Measurements from ENCODE around the gene FDX2. TPM values are rescaled to one million over a fixed set of nuclear protein-coding genes. Genes with fewer than 3 reads are reported as not detected.

Gene FDX2
- polyA plus RNA-seq, 1 donor from 2014 or later = 82.7 TPM

GRCh38 chr19:10290876-10291553 is 24.8 kb downstream of the FDX2 start:
- H3K9ac ChIP-seq (ENCODE audit: low read length) = peak overlapping the region; percentile 16

DNA sequence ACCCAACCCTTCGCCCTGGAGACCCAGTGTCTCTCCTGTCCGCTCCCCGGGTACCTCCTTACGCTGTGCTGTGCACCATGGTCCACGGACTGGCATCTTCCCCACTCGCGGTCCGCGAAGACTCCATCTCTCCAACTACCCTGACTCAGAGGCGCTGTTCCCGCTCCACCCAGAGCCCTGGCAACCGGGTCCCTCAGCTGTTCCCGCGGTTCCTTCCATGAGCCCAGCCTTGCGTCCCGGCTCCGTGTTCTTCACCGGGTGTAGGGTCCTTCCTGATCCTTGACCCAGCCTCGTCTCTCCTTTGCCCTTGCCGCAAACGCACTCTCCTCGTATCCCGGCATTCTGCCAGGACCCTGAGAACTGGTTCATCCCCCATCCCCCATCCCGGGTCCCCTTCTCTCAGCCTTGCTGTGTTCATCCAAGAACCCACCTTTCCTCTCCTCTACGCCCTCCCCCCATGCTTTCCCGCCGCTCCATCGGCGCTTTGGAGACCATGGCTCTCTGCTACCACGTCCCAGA is 25.4 kb downstream of the FDX2 start:
- H3K4me2 ChIP-seq (ENCODE audit: low read length) = peak overlapping the region; percentile 19
- no peaks in the 10 kb centered on the region for H3K9me3 ChIP-seq (ENCODE audit: low read length)
- peak overlapping the region; percentile 66 for H3K4me3 ChIP-seq (ENCODE audit: low read length)
- TF ChIP-seq POLR2AphosphoS5 (IDR thresholded peaks at IDR 0.05) (no peak), TAF1 (IDR thresholded peaks at IDR 0.05; ENCODE audit: low read depth) (no peak), MXI1 (conservative IDR thresholded peaks at IDR 0.05; ENCODE audit: poor library complexity, severe bottlenecking) (no peak), EZH2 (IDR thresholded peaks at IDR 0.05; ENCODE audit: borderline replicate concordance, insufficient read depth, low read length, poor library complexity, severe bottlenecking) (no peak)
- TF ChIP-seq, protein P1, sequence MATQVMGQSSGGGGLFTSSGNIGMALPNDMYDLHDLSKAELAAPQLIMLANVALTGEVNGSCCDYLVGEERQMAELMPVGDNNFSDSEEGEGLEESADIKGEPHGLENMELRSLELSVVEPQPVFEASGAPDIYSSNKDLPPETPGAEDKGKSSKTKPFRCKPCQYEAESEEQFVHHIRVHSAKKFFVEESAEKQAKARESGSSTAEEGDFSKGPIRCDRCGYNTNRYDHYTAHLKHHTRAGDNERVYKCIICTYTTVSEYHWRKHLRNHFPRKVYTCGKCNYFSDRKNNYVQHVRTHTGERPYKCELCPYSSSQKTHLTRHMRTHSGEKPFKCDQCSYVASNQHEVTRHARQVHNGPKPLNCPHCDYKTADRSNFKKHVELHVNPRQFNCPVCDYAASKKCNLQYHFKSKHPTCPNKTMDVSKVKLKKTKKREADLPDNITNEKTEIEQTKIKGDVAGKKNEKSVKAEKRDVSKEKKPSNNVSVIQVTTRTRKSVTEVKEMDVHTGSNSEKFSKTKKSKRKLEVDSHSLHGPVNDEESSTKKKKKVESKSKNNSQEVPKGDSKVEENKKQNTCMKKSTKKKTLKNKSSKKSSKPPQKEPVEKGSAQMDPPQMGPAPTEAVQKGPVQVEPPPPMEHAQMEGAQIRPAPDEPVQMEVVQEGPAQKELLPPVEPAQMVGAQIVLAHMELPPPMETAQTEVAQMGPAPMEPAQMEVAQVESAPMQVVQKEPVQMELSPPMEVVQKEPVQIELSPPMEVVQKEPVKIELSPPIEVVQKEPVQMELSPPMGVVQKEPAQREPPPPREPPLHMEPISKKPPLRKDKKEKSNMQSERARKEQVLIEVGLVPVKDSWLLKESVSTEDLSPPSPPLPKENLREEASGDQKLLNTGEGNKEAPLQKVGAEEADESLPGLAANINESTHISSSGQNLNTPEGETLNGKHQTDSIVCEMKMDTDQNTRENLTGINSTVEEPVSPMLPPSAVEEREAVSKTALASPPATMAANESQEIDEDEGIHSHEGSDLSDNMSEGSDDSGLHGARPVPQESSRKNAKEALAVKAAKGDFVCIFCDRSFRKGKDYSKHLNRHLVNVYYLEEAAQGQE (IDR thresholded peaks at IDR 0.05; ENCODE audit: borderline replicate concordance) = no peak
- TF ChIP-seq, protein P2, sequence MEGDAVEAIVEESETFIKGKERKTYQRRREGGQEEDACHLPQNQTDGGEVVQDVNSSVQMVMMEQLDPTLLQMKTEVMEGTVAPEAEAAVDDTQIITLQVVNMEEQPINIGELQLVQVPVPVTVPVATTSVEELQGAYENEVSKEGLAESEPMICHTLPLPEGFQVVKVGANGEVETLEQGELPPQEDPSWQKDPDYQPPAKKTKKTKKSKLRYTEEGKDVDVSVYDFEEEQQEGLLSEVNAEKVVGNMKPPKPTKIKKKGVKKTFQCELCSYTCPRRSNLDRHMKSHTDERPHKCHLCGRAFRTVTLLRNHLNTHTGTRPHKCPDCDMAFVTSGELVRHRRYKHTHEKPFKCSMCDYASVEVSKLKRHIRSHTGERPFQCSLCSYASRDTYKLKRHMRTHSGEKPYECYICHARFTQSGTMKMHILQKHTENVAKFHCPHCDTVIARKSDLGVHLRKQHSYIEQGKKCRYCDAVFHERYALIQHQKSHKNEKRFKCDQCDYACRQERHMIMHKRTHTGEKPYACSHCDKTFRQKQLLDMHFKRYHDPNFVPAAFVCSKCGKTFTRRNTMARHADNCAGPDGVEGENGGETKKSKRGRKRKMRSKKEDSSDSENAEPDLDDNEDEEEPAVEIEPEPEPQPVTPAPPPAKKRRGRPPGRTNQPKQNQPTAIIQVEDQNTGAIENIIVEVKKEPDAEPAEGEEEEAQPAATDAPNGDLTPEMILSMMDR (IDR thresholded peaks at IDR 0.05; ENCODE audit: poor library complexity, severe bottlenecking) = no peak
- peaks cover 100% of the 10 kb centered on the region for H3K27me3 ChIP-seq (ENCODE audit: insufficient read depth, low read depth, low read length)
- H2AFZ ChIP-seq (ENCODE audit: low read depth, low read length) = peak overlapping the region; percentile 8
- H3F3A ChIP-seq (ENCODE audit: insufficient read depth, low read length, poor library complexity, severe bottlenecking) = no peaks in the 10 kb centered on the region
- no peaks in the 10 kb centered on the region for H3K36me3 ChIP-seq (ENCODE audit: insufficient read depth, low read length)
- H3K27ac ChIP-seq (ENCODE audit: low read length) = no peak overlapping the region
- H3K9ac ChIP-seq (ENCODE audit: low read length) = peak overlapping the region; percentile 36
- H3K79me2 ChIP-seq (replicated peaks; ENCODE audit: insufficient read depth, low read length) = no peaks in the 10 kb centered on the region
- no peaks in the 10 kb centered on the region for H4K20me1 ChIP-seq (ENCODE audit: insufficient read depth)
- no peaks in the 10 kb centered on the region for H3K9me2 ChIP-seq (ENCODE audit: insufficient read depth, low read length)

More at GRCh38 chr19:10290876-10291553, 24.8 kb downstream of the FDX2 start:
- TF ChIP-seq, protein P1 (IDR thresholded peaks at IDR 0.05; ENCODE audit: borderline replicate concordance) = no peak
- no peak for TF ChIP-seq SMC3 (conservative IDR thresholded peaks at IDR 0.05; ENCODE audit: poor library complexity)
- no peak for TF ChIP-seq RAD21 (conservative IDR thresholded peaks at IDR 0.05)
- TF ChIP-seq, protein P2 (IDR thresholded peaks at IDR 0.05; ENCODE audit: poor library complexity, severe bottlenecking) = no peak
- TF ChIP-seq EZH2 (IDR thresholded peaks at IDR 0.05; ENCODE audit: borderline replicate concordance, insufficient read depth, low read length, poor library complexity, severe bottlenecking) = no peak
- TF ChIP-seq TAF1 (IDR thresholded peaks at IDR 0.05; ENCODE audit: low read depth) = no peak
- no peak for TF ChIP-seq MXI1 (conservative IDR thresholded peaks at IDR 0.05; ENCODE audit: poor library complexity, severe bottlenecking)
- TF ChIP-seq EP300 (conservative IDR thresholded peaks at IDR 0.05; ENCODE audit: poor library complexity, severe bottlenecking) = no peak
- no peak for TF ChIP-seq POLR2AphosphoS5 (IDR thresholded peaks at IDR 0.05)
- no peaks in the 10 kb centered on the region for H3K9me3 ChIP-seq (ENCODE audit: low read length)
- no peaks in the 10 kb centered on the region for H3K36me3 ChIP-seq (ENCODE audit: insufficient read depth, low read length)
- no peak overlapping the region for H2AFZ ChIP-seq (ENCODE audit: low read depth, low read length)
- no peak overlapping the region for H3K27ac ChIP-seq (ENCODE audit: low read length)
- H3K9me2 ChIP-seq (ENCODE audit: insufficient read depth, low read length) = no peaks in the 10 kb centered on the region
- peak overlapping the region; percentile 19 for H3K4me2 ChIP-seq (ENCODE audit: low read length)
- H3K4me3 ChIP-seq (ENCODE audit: low read length) = peak overlapping the region; percentile 66
- peaks cover 100% of the 10 kb centered on the region for H3K27me3 ChIP-seq (ENCODE audit: insufficient read depth, low read depth, low read length)
- H3K79me2 ChIP-seq (replicated peaks; ENCODE audit: insufficient read depth, low read length) = no peaks in the 10 kb centered on the region
- no peaks in the 10 kb centered on the region for H3F3A ChIP-seq (ENCODE audit: insufficient read depth, low read length, poor library complexity, severe bottlenecking)
- no peaks in the 10 kb centered on the region for H4K20me1 ChIP-seq (ENCODE audit: insufficient read depth)

Data from neural cell (in vitro differentiated cells).